Lower lobe of right lung (tissue), 2 donors: ENCODE measurements around the gene KIAA0753. TPM values are rescaled to one million over a fixed set of nuclear protein-coding genes. Genes with fewer than 3 reads are reported as not detected.

Source experiments
- ATAC-seq, 2 donors: fragments of 200-7000 bp; cut with Tn5 transposase; one replicate each; pipeline ENCODE4 v1.9.1; 2020 to 2022; ENCODE audit warnings: mild to moderate bottlenecking in 2 of 2, moderate library complexity in 2 of 2
- DNase-seq: peaks from one replicate; pipeline ENCODE4 v3.0.0-alpha.2; 2020
- H3K27ac ChIP-seq: fragments of 200-600 bp; one replicate; pipeline ENCODE4 v1.8.0; 2022
- H3K27me3 ChIP-seq: fragments of 200-600 bp; one replicate; pipeline ENCODE4 v1.8.0; 2022; ENCODE audit warnings: low read depth
- H3K36me3 ChIP-seq: fragments of 200-600 bp; one replicate; pipeline ENCODE4 v1.8.0; 2022; ENCODE audit warnings: mild to moderate bottlenecking
- H3K4me1 ChIP-seq: fragments of 200-600 bp; one replicate; pipeline ENCODE4 v1.8.0; 2022
- H3K4me3 ChIP-seq: fragments of 200-600 bp; one replicate; pipeline ENCODE4 v1.8.0; 2022; ENCODE audit warnings: mild to moderate bottlenecking
- H3K9me3 ChIP-seq: fragments of 200-600 bp; one replicate; pipeline ENCODE4 v1.8.0; 2022
- intact Hi-C: fragments of 100-400 bp; cut with DNase I; formaldehyde crosslinking; loops from one replicate; pipeline ENCODE4 v1.11.0; 2022
- total RNA-seq: library from RNA; stranded (reverse); fragmentation: NEBNext Ultra II Directional; extraction: Animal tissue kit (Norgen Biotek cat#: 25700); gene quantifications from one replicate; pipeline ENCODE4 v1.2.1, GENCODE V29; 2021
- TF ChIP-seq, protein P1 (sequence below): fragments of 200-600 bp; IDR thresholded peaks from one replicate; pipeline ENCODE4 v1.8.0; 2022; ENCODE audit warnings: antibody characterized with exemption, mild to moderate bottlenecking
- donor health status: DM: no; HTN: yes; CAD: no; lungs with severe emphysema.

Gene KIAA0753
- total RNA-seq, 1 donor from 2014 or later: 20.0 TPM

DNA sequence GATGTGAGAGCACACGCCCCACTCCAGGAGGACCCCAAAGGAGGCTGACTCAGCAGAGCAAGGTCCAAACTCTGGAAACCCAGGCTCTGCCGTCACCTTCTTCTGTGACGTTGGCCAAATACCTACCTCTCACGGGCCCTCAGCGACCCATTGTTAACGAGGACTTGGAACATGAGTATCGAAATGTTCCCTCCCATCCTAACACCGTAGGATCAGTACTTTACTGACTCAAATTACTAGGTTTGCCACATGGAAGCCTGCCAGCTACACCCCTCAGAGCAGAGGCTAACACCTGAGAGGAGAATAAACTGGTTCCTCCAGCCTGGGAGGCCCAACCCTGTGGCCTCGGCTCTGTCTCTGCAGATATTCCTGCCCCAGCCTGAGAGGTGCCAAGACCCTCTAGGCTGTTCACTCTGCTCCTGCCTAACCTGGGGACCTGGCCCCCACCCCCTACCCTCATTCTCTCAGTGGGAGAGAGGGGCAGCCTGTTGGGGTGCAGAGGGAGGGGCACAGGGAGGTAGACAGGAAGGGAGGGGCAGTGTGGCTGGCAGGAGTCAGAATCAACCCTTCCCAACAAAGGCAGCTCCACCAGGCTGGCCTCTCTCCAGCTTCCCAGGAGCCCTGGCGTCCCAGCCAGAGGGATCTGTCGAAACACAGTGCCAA is 88.5 kb downstream of the KIAA0753 start:
- peak; percentile 68 to 78 for ATAC-seq
- DNase-seq: peak; percentile 87
- H3K27ac ChIP-seq: peak overlapping the region; percentile 73

GRCh38 chr17:6551356-6551755 is 89.2 kb downstream of the KIAA0753 start:
- Histone ChIP-seq H3K36me3 (no peaks in the 10 kb centered on the region), H3K27me3 (peaks cover 20% of the 10 kb centered on the region), H3K27ac (peak overlapping the region; percentile 73), H3K4me3 (no peak overlapping the region), H3K9me3 (no peaks in the 10 kb centered on the region), H3K4me1 (peaks cover 37% of the 10 kb centered on the region)
- TF ChIP-seq, protein P1, sequence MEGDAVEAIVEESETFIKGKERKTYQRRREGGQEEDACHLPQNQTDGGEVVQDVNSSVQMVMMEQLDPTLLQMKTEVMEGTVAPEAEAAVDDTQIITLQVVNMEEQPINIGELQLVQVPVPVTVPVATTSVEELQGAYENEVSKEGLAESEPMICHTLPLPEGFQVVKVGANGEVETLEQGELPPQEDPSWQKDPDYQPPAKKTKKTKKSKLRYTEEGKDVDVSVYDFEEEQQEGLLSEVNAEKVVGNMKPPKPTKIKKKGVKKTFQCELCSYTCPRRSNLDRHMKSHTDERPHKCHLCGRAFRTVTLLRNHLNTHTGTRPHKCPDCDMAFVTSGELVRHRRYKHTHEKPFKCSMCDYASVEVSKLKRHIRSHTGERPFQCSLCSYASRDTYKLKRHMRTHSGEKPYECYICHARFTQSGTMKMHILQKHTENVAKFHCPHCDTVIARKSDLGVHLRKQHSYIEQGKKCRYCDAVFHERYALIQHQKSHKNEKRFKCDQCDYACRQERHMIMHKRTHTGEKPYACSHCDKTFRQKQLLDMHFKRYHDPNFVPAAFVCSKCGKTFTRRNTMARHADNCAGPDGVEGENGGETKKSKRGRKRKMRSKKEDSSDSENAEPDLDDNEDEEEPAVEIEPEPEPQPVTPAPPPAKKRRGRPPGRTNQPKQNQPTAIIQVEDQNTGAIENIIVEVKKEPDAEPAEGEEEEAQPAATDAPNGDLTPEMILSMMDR: no peak
- no peak for DNase-seq
- intact Hi-C loops: no loop called here
- no peak for ATAC-seq

More for the DNA sequence above, 88.5 kb downstream of the KIAA0753 start:
- H3K4me3 ChIP-seq: no peak overlapping the region
- no peaks in the 10 kb centered on the region for H3K36me3 ChIP-seq
- TF ChIP-seq, protein P1: no peak
- intact Hi-C loops: no loop called here
- H3K4me1 ChIP-seq: peaks cover 40% of the 10 kb centered on the region
- H3K9me3 ChIP-seq: no peaks in the 10 kb centered on the region
- H3K27me3 ChIP-seq: peaks cover 20% of the 10 kb centered on the region

DNA sequence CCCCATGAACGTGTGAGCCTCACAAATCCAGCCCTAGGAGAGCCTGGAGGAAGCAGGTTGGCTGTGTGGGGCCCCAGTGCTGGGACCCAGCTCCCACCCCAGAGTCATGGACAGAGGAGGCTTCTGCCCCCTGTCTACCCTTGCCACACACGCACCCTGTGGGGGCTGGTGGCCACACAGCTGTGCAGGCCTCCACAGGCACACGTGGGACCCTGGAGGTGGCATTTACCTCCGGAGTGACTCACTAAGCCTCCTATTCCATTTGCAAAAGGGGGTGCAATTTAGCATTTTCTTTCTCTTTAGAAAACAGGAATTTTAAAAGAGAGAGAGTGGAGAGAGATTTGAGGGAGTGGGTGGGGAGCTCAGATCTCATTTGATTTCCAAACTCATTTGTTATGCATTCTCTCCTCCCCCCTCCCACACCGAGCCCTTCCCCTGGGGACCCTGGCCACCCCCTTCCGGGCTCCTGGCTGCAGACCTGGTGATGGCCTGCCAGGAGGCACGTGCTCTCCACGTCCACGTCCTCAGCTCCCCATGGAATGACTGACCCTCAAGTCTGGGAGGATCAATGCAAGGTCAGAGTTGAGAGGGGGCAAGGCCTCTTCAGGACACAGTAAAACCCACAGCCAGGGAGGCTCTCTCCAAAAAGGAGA is 91.0 kb downstream of the KIAA0753 start:
- Histone ChIP-seq H3K36me3 (no peaks in the 10 kb centered on the region), H3K4me3 (no peak overlapping the region)
- no peak for DNase-seq

DNA sequence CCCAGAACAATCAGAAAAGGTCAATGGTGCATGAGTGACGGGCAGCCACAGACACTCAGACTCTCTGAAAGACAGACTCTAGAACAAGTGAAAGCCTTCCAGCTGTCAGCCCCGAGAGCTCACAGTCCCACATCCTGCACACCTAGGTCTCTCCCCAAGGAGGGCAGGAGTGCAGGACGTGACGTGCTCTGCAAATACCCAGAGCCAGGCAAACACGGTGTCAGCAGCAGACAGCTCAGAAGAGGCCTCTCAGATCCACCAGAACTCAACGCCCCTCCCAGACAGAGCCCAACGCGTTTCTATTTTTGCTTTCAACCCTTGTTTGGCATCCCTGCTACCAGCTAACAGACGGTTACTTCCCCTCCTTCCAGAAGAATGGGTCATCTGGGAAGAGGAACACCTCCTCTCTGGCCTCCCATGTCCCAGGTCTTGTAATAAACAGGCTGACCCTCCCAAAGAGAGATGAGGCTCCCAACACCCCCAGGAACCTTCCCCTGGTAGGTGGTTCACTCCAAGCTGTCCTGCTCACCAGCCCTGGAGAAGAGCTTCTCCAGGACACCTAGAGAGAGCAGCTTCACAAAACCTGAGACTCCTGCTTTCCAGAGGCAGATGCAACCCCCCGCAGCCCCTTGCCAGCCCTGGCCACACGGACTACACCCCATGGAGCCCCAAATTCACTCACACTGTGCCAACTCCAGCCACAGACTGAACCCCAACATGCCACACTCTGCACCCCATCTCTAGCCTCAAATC is 91.8 kb downstream of the KIAA0753 start:
- Histone ChIP-seq H3K36me3 (no peaks in the 10 kb centered on the region), H3K4me3 (no peak overlapping the region), H3K27me3 (no peaks in the 10 kb centered on the region), H3K9me3 (no peaks in the 10 kb centered on the region), H3K27ac (peak overlapping the region; percentile 11), H3K4me1 (peaks cover 19% of the 10 kb centered on the region)
- intact Hi-C loops: no loop called here
- peak; percentile 53 to 64 for ATAC-seq
- TF ChIP-seq, protein P1: no peak
- DNase-seq: no peak

More for the DNA sequence above, 91.0 kb downstream of the KIAA0753 start:
- no peak for ATAC-seq
- Histone ChIP-seq H3K27ac (peak overlapping the region; percentile 11), H3K4me1 (peaks cover 20% of the 10 kb centered on the region), H3K27me3 (peaks cover 4% of the 10 kb centered on the region), H3K9me3 (no peaks in the 10 kb centered on the region)
- TF ChIP-seq, protein P1: no peak
- intact Hi-C loops: no loop called here

GRCh38 chr17:6548034-6548433 is 92.5 kb downstream of the KIAA0753 start:
- TF ChIP-seq, protein P1: no peak

More at GRCh38 chr17:6548034-6548433, 92.5 kb downstream of the KIAA0753 start:
- H3K9me3 ChIP-seq: no peaks in the 10 kb centered on the region
- intact Hi-C loops: no loop called here
- H3K36me3 ChIP-seq: no peaks in the 10 kb centered on the region
- DNase-seq (no peak), ATAC-seq (no peak)
- H3K27me3 ChIP-seq: no peaks in the 10 kb centered on the region
- H3K27ac ChIP-seq: no peak overlapping the region
- peaks cover 19% of the 10 kb centered on the region for H3K4me1 ChIP-seq
- no peak overlapping the region for H3K4me3 ChIP-seq
